ENCODE measurements around the gene AFG3L2.
A peak's percentile ranks its signal among the peaks of the same experiment; 100 is the strongest.
"Not testable (repeated sequence)": the region's sequence is repeated elsewhere in the genome, so short reads cannot be mapped to it uniquely, and the experiment has no call there.

The AFG3L2 gene

GRCh38 chr18:12397254-12397653 is 20.2 kb upstream of the AFG3L2 start:
- no peak for DNase-seq

DNA sequence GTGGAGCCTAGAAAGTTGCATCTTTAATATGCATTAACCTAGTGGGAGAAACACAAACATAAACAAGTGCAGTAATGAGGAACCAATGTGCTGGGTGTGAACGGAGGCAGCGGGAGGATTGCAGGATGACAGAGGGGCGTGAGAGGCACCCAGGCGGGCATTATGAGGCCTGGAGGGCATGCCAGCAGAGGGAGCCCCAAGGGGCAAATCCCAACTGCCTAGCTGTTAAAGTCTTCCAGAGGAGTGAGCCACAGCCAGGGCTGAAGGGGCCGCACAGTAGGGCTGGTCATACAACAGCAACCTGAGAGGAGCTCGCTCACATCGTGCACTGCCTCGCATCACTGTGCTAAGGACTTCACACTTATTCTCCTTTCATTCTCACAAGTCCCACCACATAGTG is 17.4 kb upstream of the AFG3L2 start:
- DNase-seq: no peak

GRCh38 chr18:12393998-12394397 is 17.0 kb upstream of the AFG3L2 start:
- DNase-seq: no peak

DNA sequence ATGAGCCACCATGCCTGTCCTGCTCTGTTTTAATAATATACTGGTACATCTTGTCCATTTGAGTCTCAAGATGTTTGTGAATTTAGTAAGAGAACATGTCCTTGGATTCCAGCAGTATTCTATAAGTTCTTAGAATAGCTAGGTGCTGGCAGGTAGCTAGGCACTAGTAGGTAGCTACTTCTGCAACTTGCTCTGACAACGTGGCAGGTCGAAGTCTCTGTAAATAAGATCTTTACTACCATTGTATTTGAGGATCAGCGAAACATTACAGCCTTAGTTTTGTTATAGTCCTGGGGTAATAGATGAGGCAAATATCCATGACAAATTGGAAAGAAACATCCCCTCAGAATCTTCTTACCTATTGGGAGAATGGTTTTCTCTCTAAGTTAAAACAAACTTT is 16.5 kb upstream of the AFG3L2 start:
- no peak for DNase-seq

GRCh38 chr18:12391487-12392165 is 14.6 kb upstream of the AFG3L2 start:
- peak; percentile 68 for DNase-seq

DNA sequence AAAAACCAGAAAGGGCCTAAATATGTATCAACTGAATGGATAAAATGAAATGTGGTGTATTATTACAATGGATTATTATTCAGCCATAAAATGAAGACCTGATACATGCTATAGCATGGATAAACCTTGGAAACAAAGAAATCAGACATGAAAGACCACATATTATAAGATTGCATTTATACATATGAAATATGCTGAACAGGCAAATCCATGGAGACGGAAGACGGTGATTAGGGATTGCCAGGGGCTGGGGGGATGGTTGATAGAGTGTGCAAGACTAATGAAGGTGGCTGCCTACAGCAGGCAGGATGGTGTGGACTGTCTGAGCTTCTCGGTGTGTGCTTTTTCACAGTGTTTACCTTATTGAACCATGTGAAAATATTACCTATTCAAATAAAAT is 11.4 kb upstream of the AFG3L2 start:
- DNase-seq: no peak

- no peak for DNase-seq
Observed at GRCh38 chr18:12384261-12384660, 7.2 kb upstream of the AFG3L2 start.

GRCh38 chr18:12383759-12384158 is 6.7 kb upstream of the AFG3L2 start:
- DNase-seq: not testable (repeated sequence)

GRCh38 chr18:12382221-12382814 is 5.3 kb upstream of the AFG3L2 start:
- not testable (repeated sequence) for DNase-seq

DNA sequence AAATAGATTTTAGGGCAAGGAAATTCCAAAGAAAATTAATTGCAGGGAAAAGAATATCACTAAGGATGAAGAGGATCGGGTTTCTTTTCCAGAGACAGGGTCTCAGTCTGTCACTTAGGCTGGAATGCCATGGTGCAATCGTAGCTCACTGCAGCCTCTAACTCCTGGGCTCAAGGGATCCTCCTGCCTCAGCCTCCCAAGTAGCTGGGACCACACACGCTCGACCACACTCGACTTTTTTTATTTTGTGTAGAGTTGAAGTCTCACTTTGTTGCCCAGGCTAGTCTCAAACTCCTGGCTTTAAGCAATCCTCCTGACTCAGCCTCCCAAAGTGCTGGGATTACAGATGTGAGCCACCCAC is 1.2 kb upstream of the AFG3L2 start:
- not testable (repeated sequence) for DNase-seq

DNA sequence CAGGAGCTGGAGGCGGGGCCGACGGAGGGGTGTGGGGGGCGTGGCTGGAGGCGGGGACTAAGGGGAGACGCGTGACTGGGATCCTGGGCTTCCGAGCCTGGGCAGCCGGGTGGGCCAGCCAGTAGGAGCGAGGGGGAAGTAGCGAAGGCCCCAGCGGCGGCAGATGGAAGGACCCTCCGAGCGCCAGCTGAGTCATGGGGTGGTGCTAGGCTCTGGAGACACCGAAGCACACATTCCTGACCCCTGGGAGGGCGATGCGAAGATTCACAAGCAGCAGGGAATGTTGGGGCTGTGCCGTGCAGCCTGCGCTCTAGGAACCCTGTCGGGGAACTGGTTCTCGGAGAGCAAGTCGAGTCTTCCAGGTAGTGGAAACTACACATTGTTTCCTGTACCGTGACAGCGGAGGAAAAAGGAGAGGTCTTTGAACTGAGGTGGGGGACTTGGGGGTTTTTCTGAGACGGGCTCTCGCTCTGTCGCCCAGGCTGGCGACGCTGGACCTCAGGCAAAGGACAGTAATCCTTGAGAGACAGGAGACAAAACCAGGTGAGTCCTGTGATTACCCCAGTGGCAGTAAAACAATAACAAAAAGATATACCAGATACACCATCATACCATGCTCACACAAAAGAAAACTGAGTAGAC is 650 bp upstream of the AFG3L2 start:
- peak; percentile 99 for DNase-seq

DNA sequence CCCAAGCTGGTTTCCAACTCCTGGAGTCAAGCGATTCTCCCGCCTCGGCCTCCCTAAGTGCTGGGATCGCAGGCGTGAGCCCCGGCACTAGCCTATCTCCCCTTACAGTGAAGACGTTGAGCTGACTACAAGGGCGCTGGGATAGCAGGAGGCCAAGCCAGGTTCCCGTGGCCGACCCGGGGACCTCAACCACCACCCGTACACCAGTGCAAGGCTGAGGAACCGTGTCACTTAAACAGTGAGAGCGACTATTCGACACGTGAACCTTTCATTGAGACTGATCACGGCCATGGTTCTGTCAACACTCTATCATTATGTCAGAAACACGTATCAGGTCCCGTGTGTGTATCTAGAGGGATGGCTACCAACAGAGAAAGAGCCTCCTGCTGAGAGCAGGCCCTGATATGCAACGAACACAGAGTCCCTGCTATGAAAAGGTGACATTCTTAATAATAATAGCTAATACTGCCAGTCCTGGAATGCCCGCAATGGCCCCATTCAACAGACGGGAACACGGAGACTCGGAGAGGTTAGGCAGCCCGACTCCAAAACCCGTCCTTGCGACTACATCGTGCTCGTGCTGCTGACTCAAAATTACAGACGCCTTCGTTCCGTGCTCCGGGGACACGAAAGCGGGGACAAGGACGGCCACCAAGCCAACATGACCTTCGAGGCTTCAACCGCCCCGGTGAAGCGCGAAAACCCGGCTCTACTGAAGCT is 833 bp downstream of the AFG3L2 start:
- peak; percentile 10 for DNase-seq

DNA sequence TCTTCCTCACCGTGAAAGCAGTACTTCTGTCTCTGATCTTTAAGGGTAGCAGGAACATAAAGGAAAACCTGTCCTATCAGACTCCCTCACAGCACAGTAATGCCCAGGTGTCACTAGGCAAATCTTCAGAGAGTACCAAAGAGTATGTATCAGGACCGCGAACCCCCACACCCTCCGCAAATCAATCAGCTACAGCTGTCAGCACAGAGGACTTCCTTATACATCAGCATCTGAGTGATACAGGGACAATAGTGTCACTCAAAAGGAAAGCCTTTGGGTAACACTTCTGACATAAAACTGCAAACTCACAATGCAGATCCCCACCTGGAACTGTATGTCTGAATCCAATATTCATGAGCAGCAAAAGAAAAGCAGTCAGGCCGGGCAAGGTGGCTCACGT is 2.6 kb downstream of the AFG3L2 start:
- DNase-seq: no peak

DNA sequence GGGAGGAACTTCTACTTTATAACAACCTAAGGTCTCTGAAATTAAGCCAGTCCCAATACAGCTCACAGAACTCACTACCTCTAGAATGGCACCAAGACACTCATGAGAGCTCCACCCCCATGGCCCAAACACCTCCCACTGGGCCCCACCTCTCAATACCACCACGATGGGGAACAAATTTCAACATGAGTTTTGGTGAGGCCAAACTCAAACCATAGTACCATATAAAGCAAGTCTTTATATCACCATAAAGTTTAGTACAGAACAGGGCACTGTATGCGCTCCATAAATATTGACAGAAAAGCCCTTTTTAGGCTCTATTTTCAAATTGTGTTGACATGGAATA is 3.3 kb downstream of the AFG3L2 start:
- DNase-seq: no peak

GRCh38 chr18:12373116-12373770 is 3.8 kb downstream of the AFG3L2 start:
- no peak for DNase-seq

DNA sequence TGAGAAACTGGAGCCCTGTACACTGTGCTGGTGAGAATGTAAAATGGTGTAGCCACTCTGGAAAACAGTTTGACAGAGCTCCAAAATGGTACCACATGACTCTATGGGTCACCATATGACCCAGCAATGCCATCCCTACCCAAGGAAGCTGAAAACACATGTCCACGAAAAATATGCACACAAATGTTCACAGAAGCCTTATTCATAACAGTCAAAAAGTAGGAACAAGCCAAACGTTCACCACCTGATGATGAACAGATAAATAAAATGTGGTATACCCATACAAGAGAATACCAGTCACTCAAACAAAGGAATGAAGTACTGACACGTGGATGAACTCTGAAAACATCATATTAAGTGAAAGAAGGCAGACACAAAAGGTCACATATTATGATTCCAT is 4.6 kb downstream of the AFG3L2 start:
- no peak for DNase-seq

GRCh38 chr18:12371590-12371989 is 5.4 kb downstream of the AFG3L2 start:
- DNase-seq: no peak

GRCh38 chr18:12369211-12369610 is 7.8 kb downstream of the AFG3L2 start:
- no peak for DNase-seq

GRCh38 chr18:12366784-12367183 is 10.2 kb downstream of the AFG3L2 start:
- no peak for DNase-seq

- DNase-seq: no peak
Observed at GRCh38 chr18:12366379-12366778, 10.6 kb downstream of the AFG3L2 start.

DNA sequence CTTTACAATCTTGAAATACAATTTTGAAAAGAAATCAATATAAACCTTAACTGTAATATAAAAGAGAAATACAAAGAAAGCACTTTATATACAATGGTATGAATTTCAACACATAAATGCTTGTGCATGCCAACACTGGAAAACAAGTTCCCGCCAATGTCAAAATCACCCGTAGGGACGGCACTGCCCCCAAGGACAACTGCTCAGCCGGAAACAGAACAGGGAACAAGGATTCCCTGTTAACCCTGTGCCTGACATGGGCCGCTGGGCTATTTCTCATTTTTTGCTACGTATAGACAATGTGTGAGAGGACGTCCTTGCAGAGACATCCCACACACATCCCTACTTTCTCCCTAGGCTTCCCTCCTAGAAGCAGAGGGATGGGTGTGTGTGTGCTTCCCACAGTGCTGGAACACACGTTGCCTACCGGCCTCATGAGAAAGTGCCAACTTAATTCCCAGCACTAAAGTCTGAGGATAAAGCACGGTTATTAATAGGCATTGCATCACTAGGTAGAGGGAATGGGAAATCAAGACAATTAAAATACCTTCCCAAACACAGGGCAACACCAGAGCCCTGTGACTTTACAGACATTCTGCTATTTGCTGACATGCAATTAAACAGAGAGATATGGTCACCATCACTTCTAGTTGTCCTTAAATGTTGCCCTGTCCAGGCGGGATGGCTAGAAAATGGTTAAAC is 14.4 kb downstream of the AFG3L2 start:
- DNase-seq: no peak

DNA sequence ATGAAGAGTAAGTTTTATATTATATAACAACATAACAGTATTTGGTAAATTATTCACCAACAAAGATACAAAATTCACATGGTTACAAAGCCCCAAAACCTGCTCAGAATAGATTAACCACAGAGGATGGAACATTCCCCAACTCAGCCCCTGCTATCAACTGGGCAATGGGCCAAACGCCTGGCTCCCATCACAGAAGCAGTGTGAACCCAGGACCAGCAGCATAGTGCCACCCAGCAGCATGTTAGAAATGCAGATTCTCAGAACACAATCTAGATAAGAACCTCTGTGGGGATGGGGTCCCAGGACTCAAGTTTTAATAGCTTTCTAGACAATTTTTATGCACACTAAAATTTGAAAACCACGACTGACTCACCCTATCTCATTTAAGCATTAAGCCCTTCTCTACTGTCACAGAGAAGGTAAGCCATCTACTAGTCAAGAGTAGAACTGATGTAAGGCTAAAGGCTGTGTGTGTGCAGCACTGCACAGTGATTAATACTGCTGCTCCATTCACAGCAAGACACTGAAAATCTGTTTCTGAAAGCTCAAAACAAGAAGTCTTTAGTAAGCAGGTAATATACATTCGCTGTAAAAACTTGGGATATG is 15.2 kb downstream of the AFG3L2 start:
- no peak for DNase-seq
